Loucy (cell line): Measurements from ENCODE around the gene ZNF362.

Experiments
- H2AFZ ChIP-seq: fragments of 200-600 bp; sonication (generic); 2 replicates; pipeline ENCODE4 v1.6.0; 2016; ENCODE audit warnings: antibody characterized with exemption, mild to moderate bottlenecking, low read length, moderate library complexity
- H3F3A ChIP-seq: fragments of 200-600 bp; 2 replicates; pipeline ENCODE4 v1.6.0; 2016; ENCODE audit warnings: antibody characterized with exemption, low read depth, mild to moderate bottlenecking
- H3K27me3 ChIP-seq: fragments of 200-600 bp; sonication (generic); 2 replicates; pipeline ENCODE4 v1.6.1; 2014; ENCODE audit warnings: low read length, mild to moderate bottlenecking; ENCODE audit not compliant: insufficient read depth, poor library complexity, severe bottlenecking
- H3K36me3 ChIP-seq: fragments of 200-600 bp; sonication (generic); 2 replicates; pipeline ENCODE4 v1.6.1; 2016; ENCODE audit warnings: low read length; ENCODE audit not compliant: insufficient read depth
- H3K4me1 ChIP-seq: fragments of 200-600 bp; sonication (generic); 2 replicates; pipeline ENCODE4 v1.5.1; 2014; ENCODE audit warnings: low read length, mild to moderate bottlenecking; ENCODE audit not compliant: insufficient read depth, poor library complexity, severe bottlenecking
- H3K4me2 ChIP-seq: fragments of 200-600 bp; sonication (generic); 2 replicates; pipeline ENCODE4 v1.6.0; 2014; ENCODE audit warnings: antibody characterized with exemption, low read length, low read depth, mild to moderate bottlenecking; ENCODE audit not compliant: poor library complexity, severe bottlenecking
- H3K4me3 ChIP-seq: fragments of 200-600 bp; sonication (generic); 2 replicates; pipeline ENCODE4 v1.5.1; 2014; ENCODE audit warnings: low read length, mild to moderate bottlenecking, mixed read lengths; ENCODE audit not compliant: poor library complexity, severe bottlenecking
- H3K79me2 ChIP-seq: fragments of 200-600 bp; sonication (generic); 2 replicates; pipeline ENCODE4 v1.6.1; 2014; ENCODE audit warnings: low read length; ENCODE audit not compliant: insufficient read depth
- H3K9ac ChIP-seq: fragments of 200-600 bp; sonication (generic); 2 replicates; pipeline ENCODE4 v1.6.0; 2014; ENCODE audit warnings: mild to moderate bottlenecking, low read depth, low read length, moderate library complexity; ENCODE audit not compliant: poor library complexity, severe bottlenecking
- H3K9me2 ChIP-seq: fragments of 200-600 bp; sonication (generic); replicated peaks from 2 replicates; pipeline ENCODE4 v1.6.1; 2016; ENCODE audit warnings: low read depth, low read length, mixed read lengths
- H3K9me3 ChIP-seq: fragments of 200-600 bp; sonication (generic); 2 replicates; pipeline ENCODE4 v1.6.1; 2014; ENCODE audit warnings: mild to moderate bottlenecking, antibody characterized with exemption, low read length, low read depth; ENCODE audit not compliant: insufficient read depth
- H4K20me1 ChIP-seq: fragments of 200-600 bp; sonication (generic); 2 replicates; pipeline ENCODE4 v1.6.0; 2014; ENCODE audit warnings: antibody characterized with exemption, low read length, mild to moderate bottlenecking; ENCODE audit not compliant: insufficient read depth, poor library complexity, severe bottlenecking
- CTCF ChIP-seq: fragments of 200-600 bp; sonication (generic); conservative IDR thresholded peaks from 2 replicates; pipeline ENCODE4 v1.5.1; 2014; ENCODE audit warnings: mild to moderate bottlenecking, antibody characterized with exemption, low read length
- EZH2phosphoT487 ChIP-seq: fragments of 200-600 bp; IDR thresholded peaks from 2 replicates; pipeline ENCODE4 v1.6.1; 2018; ENCODE audit warnings: antibody characterized with exemption, mild to moderate bottlenecking, moderate library complexity, borderline replicate concordance

ZNF362 gene

GRCh38 chr1:33234588-33234990 is 21.7 kb upstream of the ZNF362 start:
- Histone ChIP-seq H3K4me1 (peaks cover 15% of the 10 kb centered on the region), H3K9me3 (no peaks in the 10 kb centered on the region), H3K79me2 (no peaks in the 10 kb centered on the region), H3K4me3 (no peak overlapping the region), H3K9me2 (no peaks in the 10 kb centered on the region), H3F3A (no peaks in the 10 kb centered on the region), H3K36me3 (no peaks in the 10 kb centered on the region), H3K27me3 (no peaks in the 10 kb centered on the region), H2AFZ (peak overlapping the region; percentile 67; the same call in 1 of the 2 replicates), H3K9ac (no peak overlapping the region), H3K4me2 (peak overlapping the region; percentile 15), H4K20me1 (no peaks in the 10 kb centered on the region)
- TF ChIP-seq CTCF = no peak

GRCh38 chr1:33235521-33235920 is 20.8 kb upstream of the ZNF362 start:
- Histone ChIP-seq H3K4me3 (no peak overlapping the region), H3K36me3 (no peaks in the 10 kb centered on the region), H4K20me1 (no peaks in the 10 kb centered on the region), H3F3A (no peaks in the 10 kb centered on the region), H3K9me3 (no peaks in the 10 kb centered on the region), H3K9ac (no peak overlapping the region), H3K9me2 (no peaks in the 10 kb centered on the region), H3K4me2 (no peak overlapping the region), H3K4me1 (peaks cover 15% of the 10 kb centered on the region), H2AFZ (no peak overlapping the region), H3K79me2 (no peaks in the 10 kb centered on the region), H3K27me3 (no peaks in the 10 kb centered on the region)
- TF ChIP-seq CTCF (no peak), EZH2phosphoT487 (no peak)

GRCh38 chr1:33236498-33236897 is 19.8 kb upstream of the ZNF362 start:
- no peak overlapping the region for H3K4me3 ChIP-seq
- H3K4me1 ChIP-seq = peaks cover 15% of the 10 kb centered on the region
- TF ChIP-seq CTCF = no peak
- TF ChIP-seq EZH2phosphoT487 = no peak
- no peaks in the 10 kb centered on the region for H3K9me2 ChIP-seq
- no peaks in the 10 kb centered on the region for H4K20me1 ChIP-seq
- H3K4me2 ChIP-seq = no peak overlapping the region
- no peaks in the 10 kb centered on the region for H3K79me2 ChIP-seq
- no peaks in the 10 kb centered on the region for H3K9me3 ChIP-seq
- H3K9ac ChIP-seq = no peak overlapping the region
- H3K27me3 ChIP-seq = no peaks in the 10 kb centered on the region
- H2AFZ ChIP-seq = no peak overlapping the region
- H3K36me3 ChIP-seq = no peaks in the 10 kb centered on the region
- no peaks in the 10 kb centered on the region for H3F3A ChIP-seq
